ENCODE measurements around the gene PAFAH1B1. TPM values are rescaled to one million over a fixed set of nuclear protein-coding genes. Genes with fewer than 3 reads are reported as not detected.

Gene PAFAH1B1
- polyA plus RNA-seq, 1 donor (not counting 4 experiments of a cell fraction or from before 2014, with no cell fraction given), result 119 TPM

DNA sequence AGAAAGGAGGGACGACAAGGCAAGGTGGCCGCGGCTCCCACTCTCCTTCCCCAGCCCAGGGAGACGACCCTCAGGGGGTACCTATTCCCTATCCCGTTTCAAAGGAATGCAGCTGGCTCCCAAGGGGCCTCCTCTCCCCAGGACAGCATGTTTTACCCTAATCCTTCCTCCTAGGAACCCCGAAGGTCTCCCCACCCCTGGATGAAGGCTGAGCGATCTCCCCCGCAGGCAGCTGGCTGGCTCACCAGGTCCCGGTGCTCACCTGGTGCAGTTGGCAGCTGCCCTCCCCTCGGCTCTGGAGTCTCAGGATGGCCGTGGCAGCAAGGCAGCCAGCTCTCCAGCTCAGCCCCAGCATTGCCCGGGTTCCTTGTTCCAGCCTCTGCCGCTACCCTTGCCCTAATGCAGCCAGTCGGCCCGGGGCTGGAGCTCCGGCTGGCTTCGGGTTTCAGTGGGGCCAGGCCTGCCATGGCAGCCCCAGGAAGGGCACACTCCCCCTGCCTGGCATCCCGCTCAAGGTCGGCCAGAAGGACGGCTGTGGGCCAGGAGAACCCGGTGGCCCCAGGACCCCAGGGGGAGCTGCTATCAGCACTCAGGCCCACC is 113.6 kb downstream of the PAFAH1B1 start:
- peaks cover 2% of the 10 kb centered on the region for H3K9me1 ChIP-seq (ENCODE audit: control insufficient read depth, extremely low read depth, insufficient read depth, low read length)
- H4K20me1 ChIP-seq (ENCODE audit: control insufficient read depth, extremely low read depth, insufficient read depth, low read length), result peaks cover 50% of the 10 kb centered on the region
- peaks cover 86% of the 10 kb centered on the region for H3K79me2 ChIP-seq (ENCODE audit: control insufficient read depth, insufficient read depth, low read length)
- dilution Hi-C loops (cut with MboI; ENCODE audit: extremely low pct_ligation_motif_present, low sequenced_read_pairs), result no loop called here
- H3K27ac ChIP-seq (ENCODE audit: control insufficient read depth, insufficient read depth, low read length), result peak overlapping the region; percentile 8
- H3K4me2 ChIP-seq (ENCODE audit: control insufficient read depth, extremely low read depth, insufficient read depth, low read depth, low read length), result peak overlapping the region; percentile 32
- H3K4me1 ChIP-seq (ENCODE audit: control insufficient read depth, extremely low read depth, insufficient read depth, low read length), result peaks cover 37% of the 10 kb centered on the region
- H3K27me3 ChIP-seq (ENCODE audit: control insufficient read depth, extremely low read depth, insufficient read depth, low read length), result no peaks in the 10 kb centered on the region
- no peak for DNase-seq (ENCODE audit: low read depth, low spot score)
- no peak overlapping the region for H3K4me3 ChIP-seq (ENCODE audit: control insufficient read depth in 2 of 3, extremely low read depth in 1 of 3, insufficient read depth in 2 of 3, low read depth in 1 of 3, low read length in 3 of 3)
- H3K9ac ChIP-seq (ENCODE audit: control insufficient read depth, extremely low read depth, insufficient read depth, low read length), result peak overlapping the region; percentile 22
- no peak overlapping the region for H2AFZ ChIP-seq (ENCODE audit: control insufficient read depth, low read length)
- FAIRE-seq, result no peak
- H3K9me3 ChIP-seq (ENCODE audit: control insufficient read depth, low read depth, low read length), result no peaks in the 10 kb centered on the region
- no peak for TF ChIP-seq EZH2 (IDR thresholded peaks at IDR 0.05; ENCODE audit: low read length)
- TF ChIP-seq, protein P1, sequence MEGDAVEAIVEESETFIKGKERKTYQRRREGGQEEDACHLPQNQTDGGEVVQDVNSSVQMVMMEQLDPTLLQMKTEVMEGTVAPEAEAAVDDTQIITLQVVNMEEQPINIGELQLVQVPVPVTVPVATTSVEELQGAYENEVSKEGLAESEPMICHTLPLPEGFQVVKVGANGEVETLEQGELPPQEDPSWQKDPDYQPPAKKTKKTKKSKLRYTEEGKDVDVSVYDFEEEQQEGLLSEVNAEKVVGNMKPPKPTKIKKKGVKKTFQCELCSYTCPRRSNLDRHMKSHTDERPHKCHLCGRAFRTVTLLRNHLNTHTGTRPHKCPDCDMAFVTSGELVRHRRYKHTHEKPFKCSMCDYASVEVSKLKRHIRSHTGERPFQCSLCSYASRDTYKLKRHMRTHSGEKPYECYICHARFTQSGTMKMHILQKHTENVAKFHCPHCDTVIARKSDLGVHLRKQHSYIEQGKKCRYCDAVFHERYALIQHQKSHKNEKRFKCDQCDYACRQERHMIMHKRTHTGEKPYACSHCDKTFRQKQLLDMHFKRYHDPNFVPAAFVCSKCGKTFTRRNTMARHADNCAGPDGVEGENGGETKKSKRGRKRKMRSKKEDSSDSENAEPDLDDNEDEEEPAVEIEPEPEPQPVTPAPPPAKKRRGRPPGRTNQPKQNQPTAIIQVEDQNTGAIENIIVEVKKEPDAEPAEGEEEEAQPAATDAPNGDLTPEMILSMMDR (optimal IDR thresholded peaks at IDR 0.05 in 1 of 3, IDR thresholded peaks at IDR 0.05 in 1 of 3, conservative IDR thresholded peaks at IDR 0.05 in 1 of 3; ENCODE audit: extremely low read depth in 1 of 3, insufficient read depth in 2 of 3, low read length in 3 of 3), result no peak
- H3K36me3 ChIP-seq (ENCODE audit: control insufficient read depth in 2 of 2, extremely low read depth in 1 of 2, insufficient read depth in 2 of 2, low read length in 2 of 2), result peaks cover 14 to 23% of the 10 kb centered on the region in 2 experiments

- Histone ChIP-seq H3K36me3 (ENCODE audit: control insufficient read depth in 2 of 2, extremely low read depth in 1 of 2, insufficient read depth in 2 of 2, low read length in 2 of 2) (peaks cover 10 to 16% of the 10 kb centered on the region in 2 experiments), H3K9me1 (ENCODE audit: control insufficient read depth, extremely low read depth, insufficient read depth, low read length) (peaks cover 2% of the 10 kb centered on the region), H4K20me1 (ENCODE audit: control insufficient read depth, extremely low read depth, insufficient read depth, low read length) (peaks cover 50% of the 10 kb centered on the region), H3K4me1 (ENCODE audit: control insufficient read depth, extremely low read depth, insufficient read depth, low read length) (peaks cover 44% of the 10 kb centered on the region), H3K79me2 (ENCODE audit: control insufficient read depth, insufficient read depth, low read length) (peaks cover 90% of the 10 kb centered on the region), H3K4me2 (ENCODE audit: control insufficient read depth, extremely low read depth, insufficient read depth, low read depth, low read length) (peak overlapping the region; percentile 83), H3K27me3 (ENCODE audit: control insufficient read depth, extremely low read depth, insufficient read depth, low read length) (no peaks in the 10 kb centered on the region), H3K9me3 (ENCODE audit: control insufficient read depth, low read depth, low read length) (no peaks in the 10 kb centered on the region), H3K27ac (ENCODE audit: control insufficient read depth, insufficient read depth, low read length) (peak overlapping the region; percentile 20), H2AFZ (ENCODE audit: control insufficient read depth, low read length) (no peak overlapping the region), H3K9ac (ENCODE audit: control insufficient read depth, extremely low read depth, insufficient read depth, low read length) (peak overlapping the region; percentile 78), H3K4me3 (ENCODE audit: control insufficient read depth in 2 of 3, extremely low read depth in 1 of 3, insufficient read depth in 2 of 3, low read depth in 1 of 3, low read length in 3 of 3) (peak overlapping the region in 1 of 3 experiments; percentile 14)
- FAIRE-seq (no peak), DNase-seq (ENCODE audit: low read depth, low spot score) (no peak)
- TF ChIP-seq, protein P1 (optimal IDR thresholded peaks at IDR 0.05 in 1 of 3, IDR thresholded peaks at IDR 0.05 in 1 of 3, conservative IDR thresholded peaks at IDR 0.05 in 1 of 3; ENCODE audit: extremely low read depth in 1 of 3, insufficient read depth in 2 of 3, low read length in 3 of 3), result peak; percentile 44 to 57 (median 44)
- no peak for TF ChIP-seq EZH2 (IDR thresholded peaks at IDR 0.05; ENCODE audit: low read length)
- dilution Hi-C loops (cut with MboI; ENCODE audit: extremely low pct_ligation_motif_present, low sequenced_read_pairs), result no loop called here
These were observed 114.5 kb downstream of the PAFAH1B1 start for GRCh38 chr17:2707721-2708584.
